Measurements from ENCODE around the gene PEX5L.
A peak's percentile ranks its signal among the peaks of the same experiment; 100 is the strongest.

Gene PEX5L

DNA sequence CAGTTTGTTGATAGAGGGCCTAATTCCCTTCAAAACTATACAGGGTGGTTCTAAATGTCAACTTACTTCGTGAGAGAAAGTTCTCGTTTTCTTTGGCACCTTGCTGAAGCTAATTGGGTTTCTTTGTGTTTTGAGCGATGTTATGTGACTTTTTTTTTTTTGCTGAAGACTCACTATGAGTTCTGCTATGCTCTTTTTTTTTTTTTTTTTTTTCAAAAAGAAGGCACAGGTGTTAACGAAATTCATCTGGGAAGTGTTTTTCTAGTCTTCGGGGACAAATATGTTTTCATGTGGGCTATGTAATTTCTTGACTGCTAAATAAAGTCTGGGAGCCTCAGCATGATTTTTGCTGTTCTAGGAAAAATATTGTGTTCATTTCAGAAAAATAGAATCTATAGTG, 81.5 kb downstream of the PEX5L start:
- DNase-seq, result no peak

DNA sequence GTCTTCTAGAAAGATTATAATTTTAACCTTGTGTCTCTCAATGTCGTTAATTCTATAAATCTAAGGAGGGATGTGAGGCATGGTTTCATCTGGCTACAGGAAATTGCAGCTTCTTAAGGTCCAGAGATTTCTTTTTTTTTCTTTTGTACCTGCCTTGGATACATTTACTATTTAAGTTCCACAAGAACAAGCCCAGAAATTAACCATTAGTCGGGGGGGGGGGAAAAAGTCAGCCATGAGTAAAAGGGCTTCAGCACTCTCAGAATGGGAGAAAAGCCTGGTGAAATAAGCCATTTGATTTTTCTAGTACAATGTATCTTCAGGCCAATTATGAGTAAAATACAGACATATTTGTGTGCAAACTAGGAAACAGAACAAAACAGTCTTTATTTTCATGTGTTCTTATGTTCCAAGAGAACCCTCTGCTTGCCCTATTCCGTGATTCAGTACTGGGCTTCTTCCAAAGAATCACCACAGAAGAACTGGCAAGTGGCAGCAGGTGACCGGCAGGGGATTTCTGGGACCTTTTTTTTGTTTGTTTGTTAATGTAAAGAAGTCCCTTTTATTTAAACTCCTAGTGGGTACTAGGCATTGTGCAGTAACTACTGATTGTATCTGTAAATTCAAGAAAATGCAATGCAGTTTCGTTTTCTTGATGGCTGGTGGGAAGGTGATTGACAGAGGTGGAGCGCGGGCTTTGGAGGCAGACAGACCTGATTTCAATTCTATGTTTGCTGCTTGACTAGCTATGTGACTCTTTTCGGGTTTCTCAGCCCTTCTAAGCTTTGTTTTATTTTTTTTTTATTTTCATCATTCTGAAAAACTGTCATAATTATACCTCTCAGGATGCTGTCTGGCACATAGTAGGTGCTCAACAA, 82.5 kb downstream of the PEX5L start:
- DNase-seq, result no peak

DNA sequence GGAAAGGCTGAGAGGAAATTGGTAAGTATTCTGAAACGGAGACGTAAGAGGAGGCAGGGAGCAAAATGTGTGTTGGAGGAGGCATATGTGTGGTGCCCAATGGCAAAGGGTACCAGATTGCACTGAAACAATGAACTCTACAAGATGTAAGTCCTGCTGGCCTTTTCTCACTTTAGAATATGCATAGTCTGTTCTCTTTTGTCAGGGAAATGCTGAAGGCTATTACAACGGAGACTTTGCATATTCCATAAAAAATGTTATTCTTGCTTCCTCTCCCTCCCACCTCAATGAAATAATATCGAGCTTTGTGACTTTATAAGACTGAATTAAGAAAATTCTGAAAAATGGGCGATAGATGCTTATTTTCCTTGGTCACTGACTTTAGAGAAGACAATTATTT, 85.9 kb downstream of the PEX5L start:
- no peak for DNase-seq

DNA sequence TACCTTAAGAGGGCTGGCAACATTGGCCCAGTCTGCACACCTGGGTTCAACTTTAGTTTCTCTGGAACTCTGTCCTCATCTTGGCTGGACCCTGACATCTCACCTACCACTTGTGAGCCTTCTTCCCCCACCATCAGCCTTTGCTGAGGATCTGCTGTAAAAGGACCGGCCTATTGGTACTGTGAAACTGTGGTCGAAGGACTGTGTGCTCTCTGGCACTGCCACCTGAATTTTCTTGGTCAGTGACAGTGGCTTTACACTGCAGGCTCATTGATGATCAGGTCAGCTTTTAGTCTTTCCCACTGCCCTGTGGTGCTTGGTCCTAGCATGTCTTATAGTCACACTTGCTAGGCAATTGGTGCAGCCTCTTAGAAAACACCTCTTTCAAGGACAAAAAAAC, 86.9 kb downstream of the PEX5L start:
- peak; percentile 48 for DNase-seq

DNA sequence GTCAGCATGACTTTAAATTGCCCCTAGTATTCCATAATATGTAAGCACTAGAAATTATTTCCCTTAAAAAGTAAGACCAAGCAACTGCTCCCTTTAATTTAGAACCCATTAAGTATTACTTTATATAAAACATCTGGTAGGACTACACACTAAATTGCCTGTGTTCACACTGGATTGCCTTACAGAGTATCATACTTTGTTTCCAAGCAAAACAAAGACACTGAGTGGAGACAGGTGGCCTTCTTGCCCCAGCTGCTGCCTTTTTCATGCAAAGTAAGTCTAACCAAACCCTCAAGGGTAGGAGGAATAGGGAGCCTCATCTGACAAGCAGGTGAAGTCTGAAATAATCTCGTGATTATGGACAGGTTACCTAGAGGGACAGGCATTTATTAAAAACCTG, 87.3 kb downstream of the PEX5L start:
- DNase-seq, result peak; percentile 79

DNA sequence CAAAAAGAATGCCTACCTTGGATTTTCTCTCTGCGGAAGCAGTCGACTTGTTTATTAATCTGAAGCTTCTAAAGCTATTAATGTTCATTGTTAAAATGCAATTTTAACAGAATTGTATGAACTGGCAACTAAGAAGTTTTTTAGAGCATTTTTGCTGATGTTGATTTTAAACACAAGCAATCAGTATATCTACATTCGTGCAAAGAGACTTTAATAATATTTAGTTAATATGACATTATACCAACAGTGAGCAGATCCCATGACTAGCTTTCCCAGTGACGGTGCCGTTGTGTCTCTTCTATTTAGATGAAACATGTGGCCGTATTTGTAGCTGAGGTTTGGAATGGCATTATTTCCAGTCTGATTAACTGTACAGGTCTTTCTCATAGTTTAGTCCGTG, 88.0 kb downstream of the PEX5L start:
- DNase-seq, result no peak

DNA sequence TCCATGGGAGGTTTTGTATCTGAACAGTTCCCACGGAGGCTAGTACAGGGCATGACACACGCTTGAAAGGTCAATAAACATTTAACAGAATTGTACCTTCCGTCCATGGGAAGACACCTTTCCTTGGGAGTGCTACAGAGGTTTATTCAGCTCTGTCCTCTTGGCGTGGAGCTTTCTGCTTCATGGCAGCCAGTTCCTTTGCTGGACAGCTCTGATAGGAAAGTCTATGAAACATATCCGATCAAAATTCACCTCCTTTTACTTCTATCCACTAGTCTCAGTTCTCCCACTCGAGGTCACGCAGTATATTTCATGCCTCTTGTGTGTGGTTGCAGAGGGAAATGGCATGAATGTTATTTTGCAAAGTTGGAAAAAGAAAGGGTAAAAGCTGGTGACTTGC, 91.2 kb downstream of the PEX5L start:
- no peak for DNase-seq

DNA sequence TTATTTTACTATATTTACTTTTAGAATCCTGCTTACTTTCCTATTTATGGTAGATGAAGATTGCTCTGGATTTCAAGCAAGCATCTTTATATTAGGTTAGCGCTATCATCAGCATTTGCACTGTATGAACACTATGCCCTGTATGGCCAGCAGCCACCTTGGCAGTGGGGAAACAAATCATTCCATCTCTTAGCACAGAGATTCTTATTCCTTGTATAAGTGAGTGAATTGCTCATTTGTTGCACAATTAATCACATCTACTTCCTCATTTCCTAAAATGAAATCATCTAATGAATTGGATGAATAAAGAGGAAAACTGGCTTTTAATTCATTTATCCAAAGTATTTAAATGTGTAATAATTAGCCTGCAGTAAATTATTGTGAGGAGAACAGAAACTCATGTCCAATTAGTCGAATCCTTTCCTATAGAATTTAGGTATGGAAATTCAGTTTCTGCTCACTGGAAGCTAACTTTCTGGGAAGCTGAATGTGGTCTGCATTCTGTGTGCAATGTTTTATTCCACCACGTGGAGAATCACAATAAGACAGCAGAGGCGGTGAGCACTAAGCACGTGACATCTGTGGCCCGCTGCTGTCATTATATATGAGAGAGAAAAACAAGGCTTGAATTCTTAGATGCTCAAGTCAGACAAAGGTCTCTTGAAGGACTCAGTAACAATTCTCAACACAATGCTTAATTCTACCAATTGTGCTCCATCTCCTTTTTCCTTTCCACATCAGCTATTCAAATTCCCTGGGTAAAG, 93.4 kb downstream of the PEX5L start:
- DNase-seq, result no peak

DNA sequence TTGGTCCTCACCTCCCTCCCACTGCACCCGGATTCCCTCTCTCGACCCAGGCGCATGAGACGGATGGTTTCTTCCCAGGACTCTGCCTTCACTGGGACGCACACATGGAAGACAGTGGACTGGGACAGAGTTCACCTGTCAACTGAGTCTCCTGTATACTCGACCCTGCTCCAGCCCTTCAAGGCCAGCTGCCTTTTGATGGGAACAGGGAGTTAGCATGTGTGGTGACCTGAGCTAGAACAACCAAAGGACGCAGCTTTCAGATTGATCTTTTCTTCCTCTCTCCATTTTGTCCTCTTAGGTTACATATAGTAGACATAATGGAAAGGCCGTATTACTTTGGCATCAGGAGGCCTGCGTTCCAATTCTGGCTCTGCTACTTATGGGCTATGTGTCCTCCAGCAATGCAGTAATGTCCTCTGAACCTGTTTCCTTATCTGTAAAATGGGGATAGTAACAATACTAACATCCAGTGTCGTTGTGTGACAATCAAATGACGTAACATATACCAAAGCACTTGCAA, 94.1 kb downstream of the PEX5L start:
- DNase-seq, result no peak

DNA sequence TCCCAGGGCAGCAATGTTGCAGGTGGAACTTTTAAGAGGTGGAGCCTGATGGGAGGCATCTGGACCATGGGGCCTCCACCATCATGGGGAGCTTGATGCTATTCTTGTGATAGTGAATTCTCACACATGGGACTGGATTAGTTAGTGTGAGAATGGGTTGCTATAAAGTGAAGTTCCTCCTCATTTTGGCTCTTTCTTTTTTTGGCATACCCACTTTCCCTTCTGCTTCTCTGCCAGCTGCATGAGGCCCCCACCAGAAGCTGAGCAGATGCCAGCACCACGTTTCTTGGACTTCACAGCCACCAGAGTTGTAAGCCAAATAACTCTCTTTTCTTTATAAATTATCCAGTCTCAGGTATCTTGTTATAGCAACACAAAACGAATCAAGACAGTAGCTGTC, 101.0 kb downstream of the PEX5L start:
- DNase-seq, result no peak

DNA sequence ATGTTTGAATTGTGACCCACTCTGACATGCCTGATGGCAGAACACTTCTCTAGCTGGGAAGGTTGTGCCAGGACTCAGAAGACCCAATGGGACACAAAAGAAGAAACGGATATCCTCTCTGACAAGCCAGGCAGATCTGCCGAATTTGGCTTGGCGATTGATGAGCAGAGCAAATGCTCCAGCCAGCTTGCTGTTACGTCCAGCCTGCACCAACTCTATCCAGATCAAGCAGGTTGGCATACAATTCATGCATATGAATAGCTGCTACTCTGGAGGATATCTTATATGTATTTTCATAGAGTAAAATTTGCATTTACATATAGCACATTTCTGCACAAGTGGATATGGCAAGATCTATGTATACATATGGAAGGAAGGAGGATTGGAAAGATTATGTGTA, 102.8 kb downstream of the PEX5L start:
- peak; percentile 28 for DNase-seq

DNA sequence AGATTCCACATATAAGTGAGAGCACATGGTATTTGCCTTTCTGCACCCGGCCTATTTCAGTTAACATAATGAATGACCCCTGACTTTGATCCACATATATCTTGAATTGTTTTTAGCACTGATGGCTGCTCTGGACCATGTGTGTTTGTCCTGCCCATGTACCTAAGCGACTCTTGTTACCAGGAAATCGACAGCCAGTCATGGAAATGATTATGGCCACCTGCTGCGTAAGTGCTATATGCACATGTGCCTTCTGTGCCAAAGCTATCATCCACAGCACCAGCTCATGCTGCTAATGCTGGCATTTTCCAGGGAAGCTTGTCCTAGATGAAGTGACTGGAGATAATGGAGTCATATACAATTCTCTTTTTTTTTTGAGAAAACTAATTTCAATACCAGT, 103.7 kb downstream of the PEX5L start:
- peak; percentile 94 for DNase-seq

DNA sequence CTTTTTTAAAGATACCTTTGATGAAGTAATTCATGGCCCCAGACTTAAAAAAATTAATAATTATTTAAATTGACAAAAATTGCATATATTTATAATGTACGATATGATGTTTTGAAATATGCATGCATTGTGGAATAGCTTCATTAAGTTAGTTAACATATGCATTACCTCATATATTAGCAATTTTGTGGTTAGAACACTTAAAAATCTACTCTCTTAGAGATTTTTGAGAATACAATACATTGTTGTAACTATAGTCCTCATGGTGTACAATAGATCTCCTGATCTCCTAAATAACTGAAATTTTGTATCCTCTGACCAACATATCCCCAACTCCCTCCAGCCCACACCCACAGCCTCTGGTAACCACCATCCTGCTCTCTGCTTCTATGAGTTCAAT, 104.1 kb downstream of the PEX5L start:
- DNase-seq, result no peak

DNA sequence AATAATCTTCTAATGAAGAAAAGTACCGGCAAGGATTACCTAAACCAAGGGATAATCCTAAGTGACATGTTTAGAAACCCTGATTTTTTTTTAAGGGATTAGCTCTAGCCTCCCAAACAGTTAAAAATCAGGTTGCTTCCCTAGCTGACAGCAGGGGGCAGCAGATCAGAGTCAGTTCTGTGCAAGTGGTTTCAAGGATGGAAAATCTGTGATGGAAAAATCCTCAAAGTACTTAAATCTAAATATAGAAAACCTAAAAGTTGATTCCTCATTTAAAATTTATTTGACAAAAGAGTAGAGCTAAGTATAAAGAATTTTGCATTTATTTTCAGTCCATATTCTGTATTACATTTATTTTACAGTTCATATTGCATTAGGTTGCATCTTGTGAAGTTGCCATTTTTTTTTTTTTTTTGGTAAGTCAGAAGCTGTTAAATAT, 107.6 kb downstream of the PEX5L start:
- DNase-seq, result peak; percentile 80

DNA sequence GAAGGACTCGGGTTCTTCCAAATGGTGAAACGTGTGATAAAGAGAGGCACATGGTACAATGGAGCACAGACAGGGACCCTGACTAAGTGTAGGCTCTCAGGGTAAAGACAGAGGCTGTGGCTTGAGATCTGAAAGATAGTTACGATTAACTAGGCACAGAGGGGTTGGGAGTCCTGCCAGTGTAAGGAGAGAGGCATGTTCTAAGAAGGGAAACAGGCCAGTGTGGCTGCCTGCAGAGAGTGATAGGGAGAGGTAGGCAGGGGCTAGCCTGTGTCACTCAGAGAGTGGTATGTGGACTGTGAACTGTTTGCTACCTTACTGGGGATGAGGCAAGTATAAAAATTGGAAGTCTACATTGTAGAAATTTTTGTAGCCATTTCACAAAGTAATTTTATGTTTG, 109.5 kb downstream of the PEX5L start:
- DNase-seq, result no peak

DNA sequence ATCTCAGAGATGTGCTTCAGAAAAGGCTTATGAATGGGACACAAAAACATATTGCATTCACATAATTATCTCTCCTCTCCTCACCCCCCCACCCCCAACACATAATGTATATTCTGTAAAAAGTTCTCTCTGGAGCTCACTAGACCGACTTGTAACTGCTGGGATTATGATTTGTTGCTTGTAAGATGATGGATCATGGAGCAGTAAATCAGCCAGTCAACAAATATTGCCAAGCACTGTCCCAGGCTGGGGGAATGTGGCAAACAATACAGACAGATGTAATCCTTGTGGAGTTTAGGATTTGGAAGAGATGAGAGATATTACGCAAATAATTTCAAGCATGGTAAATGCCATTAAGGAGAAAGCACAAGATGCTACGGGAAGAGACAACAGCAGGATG, 114.8 kb downstream of the PEX5L start:
- no peak for DNase-seq

DNA sequence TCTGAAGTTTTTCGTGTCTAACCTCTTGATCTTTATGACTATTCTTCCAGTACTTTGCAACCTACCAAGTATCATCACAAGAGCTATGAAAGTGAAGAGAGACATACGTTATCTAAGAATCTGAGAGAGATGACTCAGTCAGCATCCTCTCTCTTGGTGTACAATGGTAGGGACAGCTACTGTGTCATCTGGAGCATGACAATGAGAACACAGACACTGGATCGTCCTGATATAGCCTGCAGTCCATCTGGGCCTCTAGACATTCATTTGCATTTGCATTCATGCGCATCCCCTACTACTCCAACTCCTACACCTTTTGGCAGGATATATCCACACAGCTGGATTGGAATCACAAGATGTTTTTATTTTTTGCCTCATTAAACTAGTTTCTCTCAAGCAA, 115.2 kb downstream of the PEX5L start:
- DNase-seq, result no peak

DNA sequence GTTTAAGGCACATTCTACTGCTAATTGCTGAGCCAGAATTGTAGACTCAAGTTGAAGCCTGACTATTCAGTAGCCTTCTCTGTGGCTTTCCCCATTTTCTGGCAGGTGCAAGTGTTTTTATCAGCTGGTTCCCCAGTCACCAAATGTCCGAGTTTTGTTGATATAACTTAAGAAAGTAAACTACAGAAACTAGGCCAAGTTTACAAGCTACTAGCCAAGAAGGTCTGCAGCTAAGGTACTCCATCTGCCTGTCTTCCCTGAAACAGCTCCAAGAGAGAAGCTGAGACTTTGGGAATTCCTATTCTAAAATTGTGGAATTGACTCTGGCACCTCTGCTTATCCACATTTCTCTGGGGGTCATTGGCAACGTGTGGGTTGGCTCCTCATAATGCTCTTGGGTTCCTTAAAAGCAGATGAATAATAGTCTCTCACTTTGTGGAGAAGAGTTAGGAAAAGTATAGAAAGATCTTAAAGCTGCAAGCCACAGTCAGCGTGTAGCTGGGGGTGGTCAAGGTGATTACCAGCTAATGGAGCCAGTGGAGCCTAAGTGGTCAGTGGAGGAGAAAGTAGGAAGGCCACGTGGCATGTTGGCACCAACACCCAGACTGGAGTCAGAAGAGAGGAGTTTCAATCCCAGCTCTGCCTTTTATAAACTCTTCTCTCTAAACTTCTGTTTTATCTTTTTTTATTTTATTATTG, 128.8 kb downstream of the PEX5L start:
- no peak for DNase-seq

DNA sequence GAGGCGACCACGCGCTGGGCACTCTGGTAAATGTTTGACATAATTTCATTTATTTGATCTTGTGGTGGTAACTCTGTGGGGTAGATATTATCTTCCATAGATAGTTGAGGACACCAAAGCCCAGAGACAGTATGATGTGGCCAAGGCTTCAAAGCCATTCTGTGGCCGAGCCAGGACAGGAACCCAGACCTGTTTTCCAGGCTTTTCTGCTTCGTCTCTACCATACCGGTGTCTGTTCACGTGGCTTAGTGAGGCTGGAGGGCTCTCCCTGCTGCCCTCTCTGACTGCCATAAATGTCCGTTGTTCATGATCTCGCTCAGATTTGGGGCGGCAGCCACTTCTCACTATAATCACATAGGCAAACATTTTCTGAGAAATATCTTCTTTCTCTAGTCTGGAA, 134.7 kb downstream of the PEX5L start:
- DNase-seq, result no peak

DNA sequence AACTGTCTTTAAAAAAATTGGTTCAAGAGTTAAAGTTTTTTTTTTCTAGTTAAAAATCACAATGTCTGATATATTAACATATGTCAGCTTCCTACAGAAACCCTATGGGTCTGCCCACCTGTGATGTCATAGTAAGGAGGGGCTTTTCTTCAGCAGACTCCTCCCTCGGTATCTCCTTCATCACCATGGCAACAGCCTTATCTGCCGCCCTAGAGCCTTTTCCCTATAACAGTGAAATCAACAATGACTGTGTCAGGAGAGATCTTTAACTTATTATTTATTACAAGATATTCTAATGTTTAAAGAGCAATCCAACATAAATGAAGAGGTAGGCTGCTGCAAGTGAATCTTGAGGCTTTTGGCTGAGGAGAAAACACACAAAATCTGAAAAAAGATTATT, 138.7 kb downstream of the PEX5L start:
- no peak for DNase-seq

DNA sequence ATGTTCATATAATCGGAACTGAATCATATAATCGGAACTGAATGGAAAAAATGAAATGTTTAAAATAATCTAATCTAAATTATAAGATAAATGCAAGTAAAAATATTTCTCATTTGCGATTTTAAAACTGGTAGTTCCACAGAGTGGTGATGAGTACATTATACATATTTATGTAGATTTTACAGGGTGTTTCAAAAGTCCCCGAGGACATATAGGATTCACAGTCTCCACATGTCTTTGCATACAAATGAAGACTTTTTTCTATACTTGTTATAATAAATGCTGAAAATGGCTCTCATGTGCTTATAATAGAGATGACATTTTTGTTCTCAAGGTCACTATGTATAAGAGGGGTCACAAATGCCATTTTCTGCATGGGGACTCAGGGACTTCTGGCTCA, 139.5 kb downstream of the PEX5L start:
- no peak for DNase-seq

DNA sequence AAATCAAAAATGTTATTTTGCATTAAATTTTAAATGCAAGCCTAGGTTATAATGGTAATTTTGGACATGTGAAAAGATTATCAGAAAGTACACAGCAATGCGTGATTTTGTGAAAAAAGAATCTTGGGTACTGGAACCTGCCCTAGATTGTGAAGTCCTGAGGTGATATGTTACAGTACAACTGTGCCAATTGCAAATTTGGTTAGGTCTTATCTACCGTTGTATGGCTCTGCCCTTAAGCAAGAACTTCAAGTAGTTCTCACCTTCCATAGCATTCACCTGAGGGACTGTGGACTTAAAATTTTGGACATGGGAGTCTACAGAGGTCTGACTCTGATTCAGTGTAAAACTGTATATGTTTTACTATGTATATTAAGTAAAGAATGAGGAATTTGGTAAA, 140.2 kb downstream of the PEX5L start:
- no peak for DNase-seq

DNA sequence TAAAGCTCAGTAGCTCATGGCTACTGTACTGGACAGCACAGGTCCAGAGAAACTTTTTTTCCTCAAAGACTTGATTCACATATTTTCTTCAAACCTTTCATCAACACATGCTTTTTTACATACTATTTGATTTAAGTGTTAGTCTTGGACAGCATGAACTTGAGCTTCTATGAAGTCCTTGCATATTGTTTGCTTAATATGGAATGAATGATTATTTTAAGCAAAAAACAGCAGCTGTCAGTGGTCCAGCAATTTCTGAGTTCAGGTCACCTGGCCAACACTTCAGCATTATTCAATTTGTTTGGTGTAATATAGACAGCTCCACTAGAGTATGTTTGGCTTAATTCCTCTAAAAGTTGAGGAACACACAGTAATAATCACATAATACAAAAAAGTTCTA, 141.4 kb downstream of the PEX5L start:
- no peak for DNase-seq

Measured in NCI-H1092 treated with DMSO at 0.1 percent for 48 hours (cell line).